HG03045 (cell line): ENCODE data around the gene L3MBTL4.
"Not testable (repeated sequence)": the region's sequence is repeated elsewhere in the genome, so short reads cannot be mapped to it uniquely, and the experiment has no call there.

Experiments
- ATAC-seq: cut with Tn5 transposase; IDR thresholded peaks from one replicate; pipeline ENCODE4 v1.9.1; 2021; ENCODE audit warnings: mild to moderate bottlenecking, moderate library complexity; ENCODE audit not compliant: unreplicated experiment

Gene L3MBTL4

GRCh38 chr18:6204476-6204875, 210.2 kb downstream of the L3MBTL4 start:
- ATAC-seq, result no peak

GRCh38 chr18:6203791-6204190, 210.9 kb downstream of the L3MBTL4 start:
- ATAC-seq, result no peak

GRCh38 chr18:6202861-6203260, 211.8 kb downstream of the L3MBTL4 start:
- ATAC-seq, result no peak

- no peak for ATAC-seq
These were observed 214.4 kb downstream of the L3MBTL4 start for GRCh38 chr18:6200204-6200774.

GRCh38 chr18:6199777-6200176, 214.9 kb downstream of the L3MBTL4 start:
- no peak for ATAC-seq

GRCh38 chr18:6198585-6198984, 216.1 kb downstream of the L3MBTL4 start:
- no peak for ATAC-seq

- ATAC-seq, result no peak
These were observed 220.1 kb downstream of the L3MBTL4 start for GRCh38 chr18:6194640-6195039.

- not testable (repeated sequence) for ATAC-seq
These were observed 228.9 kb downstream of the L3MBTL4 start for GRCh38 chr18:6185782-6186181.

GRCh38 chr18:6174983-6175745, 239.5 kb downstream of the L3MBTL4 start:
- ATAC-seq, result no peak

- ATAC-seq, result no peak
These were observed 244.1 kb downstream of the L3MBTL4 start for GRCh38 chr18:6170604-6171003.

GRCh38 chr18:6161549-6161948, 253.2 kb downstream of the L3MBTL4 start:
- ATAC-seq, result no peak

GRCh38 chr18:6159426-6159825, 255.3 kb downstream of the L3MBTL4 start:
- ATAC-seq, result no peak

GRCh38 chr18:6158958-6159357, 255.8 kb downstream of the L3MBTL4 start:
- no peak for ATAC-seq

- ATAC-seq, result no peak
These were observed 258.3 kb downstream of the L3MBTL4 start for GRCh38 chr18:6156446-6156845.

GRCh38 chr18:6155707-6156106, 259.0 kb downstream of the L3MBTL4 start:
- no peak for ATAC-seq

- no peak for ATAC-seq
These were observed 264.3 kb downstream of the L3MBTL4 start for GRCh38 chr18:6150430-6150829.

GRCh38 chr18:6146307-6146661, 268.4 kb downstream of the L3MBTL4 start:
- no peak for ATAC-seq

- ATAC-seq, result no peak
These were observed 268.9 kb downstream of the L3MBTL4 start for GRCh38 chr18:6145645-6146306.

- no peak for ATAC-seq
These were observed 275.7 kb downstream of the L3MBTL4 start for GRCh38 chr18:6139007-6139406.

- not testable (repeated sequence) for ATAC-seq
These were observed 278.8 kb downstream of the L3MBTL4 start for GRCh38 chr18:6135901-6136300.

- ATAC-seq, result not testable (repeated sequence)
These were observed 279.7 kb downstream of the L3MBTL4 start for GRCh38 chr18:6135029-6135428.

- no peak for ATAC-seq
These were observed 281.9 kb downstream of the L3MBTL4 start for GRCh38 chr18:6132751-6133368.
